Retinal pigment epithelial cell (primary cell): Measurements from ENCODE around the gene XK.
A peak's percentile ranks its signal among the peaks of the same experiment; 100 is the strongest.

Source experiments
- DNase-seq: peaks from one replicate; pipeline ENCODE4 v3.0.0-alpha.2; 2010; ENCODE audit warnings: low read depth
- H3K4me3 ChIP-seq: 2 replicates; pipeline ENCODE4 v1.5.1; 2011; ENCODE audit warnings: mild to moderate bottlenecking, low read length, control low read depth, moderate library complexity
- TF ChIP-seq, protein P1 (sequence below): conservative IDR thresholded peaks from 2 replicates; pipeline ENCODE4 v1.5.1; 2011; ENCODE audit warnings: low read depth, low read length, control low read depth, inconsistent platforms

XK gene

DNA sequence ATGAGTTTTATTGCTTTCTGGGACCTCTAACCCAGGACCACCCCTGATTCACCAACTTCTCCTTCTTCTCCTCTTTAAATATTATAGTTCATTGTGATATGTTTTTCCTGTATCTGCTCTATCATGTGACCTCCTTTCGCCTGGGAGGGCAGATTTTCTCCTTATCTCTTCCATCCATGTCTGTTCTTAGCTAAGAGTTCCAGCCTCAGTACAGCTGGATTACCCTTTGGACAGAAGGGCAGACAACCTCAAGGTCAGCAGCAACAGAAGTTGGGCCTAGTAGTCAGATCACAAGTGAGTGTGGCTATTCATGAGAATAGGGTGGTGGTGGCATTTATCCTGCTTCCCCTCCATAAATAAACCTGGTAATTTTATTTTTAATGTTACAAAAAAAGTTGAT, 5.7 kb upstream of the XK start:
- DNase-seq = no peak
- TF ChIP-seq, protein P1, sequence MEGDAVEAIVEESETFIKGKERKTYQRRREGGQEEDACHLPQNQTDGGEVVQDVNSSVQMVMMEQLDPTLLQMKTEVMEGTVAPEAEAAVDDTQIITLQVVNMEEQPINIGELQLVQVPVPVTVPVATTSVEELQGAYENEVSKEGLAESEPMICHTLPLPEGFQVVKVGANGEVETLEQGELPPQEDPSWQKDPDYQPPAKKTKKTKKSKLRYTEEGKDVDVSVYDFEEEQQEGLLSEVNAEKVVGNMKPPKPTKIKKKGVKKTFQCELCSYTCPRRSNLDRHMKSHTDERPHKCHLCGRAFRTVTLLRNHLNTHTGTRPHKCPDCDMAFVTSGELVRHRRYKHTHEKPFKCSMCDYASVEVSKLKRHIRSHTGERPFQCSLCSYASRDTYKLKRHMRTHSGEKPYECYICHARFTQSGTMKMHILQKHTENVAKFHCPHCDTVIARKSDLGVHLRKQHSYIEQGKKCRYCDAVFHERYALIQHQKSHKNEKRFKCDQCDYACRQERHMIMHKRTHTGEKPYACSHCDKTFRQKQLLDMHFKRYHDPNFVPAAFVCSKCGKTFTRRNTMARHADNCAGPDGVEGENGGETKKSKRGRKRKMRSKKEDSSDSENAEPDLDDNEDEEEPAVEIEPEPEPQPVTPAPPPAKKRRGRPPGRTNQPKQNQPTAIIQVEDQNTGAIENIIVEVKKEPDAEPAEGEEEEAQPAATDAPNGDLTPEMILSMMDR = no peak
- H3K4me3 ChIP-seq = no peak overlapping the region

GRCh38 chrX:37684426-37684825, 1.2 kb upstream of the XK start:
- H3K4me3 ChIP-seq = no peak overlapping the region
- TF ChIP-seq, protein P1 = no peak
- no peak for DNase-seq

- no peak for DNase-seq
- TF ChIP-seq, protein P1 = no peak
- H3K4me3 ChIP-seq = peak overlapping the region; percentile 29
Observed at GRCh38 chrX:37684973-37685372, 618 bp upstream of the XK start.

DNA sequence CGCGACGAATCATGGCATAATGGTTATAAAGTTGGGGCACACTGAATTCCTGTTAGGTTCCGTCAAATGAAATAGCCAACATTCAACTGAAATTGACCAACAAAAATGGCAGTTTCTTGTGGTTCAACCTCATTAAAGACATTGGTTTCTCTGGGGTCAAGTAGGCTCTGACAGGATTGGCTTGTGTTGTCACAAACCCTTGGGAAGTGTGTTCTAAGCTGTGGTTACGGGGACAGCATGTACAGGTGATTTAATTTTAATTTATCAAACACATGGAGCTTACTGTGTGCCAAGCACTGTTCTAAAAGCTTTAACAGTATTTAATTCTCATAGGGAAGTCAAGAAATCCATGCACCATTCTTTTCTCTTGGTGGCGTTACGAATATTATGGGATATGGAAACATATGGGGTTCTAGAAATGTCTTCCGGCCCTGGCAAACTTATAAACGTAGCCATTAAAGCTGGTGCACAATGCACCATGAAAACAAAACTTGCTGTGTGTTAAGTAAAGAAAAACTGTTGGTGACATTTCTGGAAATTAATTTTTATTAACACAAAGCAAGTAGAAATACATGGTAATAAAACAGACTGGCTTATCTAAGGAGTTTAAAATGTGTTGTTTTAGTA, 891 bp downstream of the XK start:
- peak overlapping the region; percentile 35 for H3K4me3 ChIP-seq
- no peak for DNase-seq
- TF ChIP-seq, protein P1 = no peak

- H3K4me3 ChIP-seq = no peak overlapping the region
- TF ChIP-seq, protein P1 = no peak
- no peak for DNase-seq
Observed at GRCh38 chrX:37686996-37687395, 1.4 kb downstream of the XK start.

- DNase-seq = no peak
- no peak overlapping the region for H3K4me3 ChIP-seq
- TF ChIP-seq, protein P1 = no peak
Observed at GRCh38 chrX:37690119-37690518, 4.5 kb downstream of the XK start.

DNA sequence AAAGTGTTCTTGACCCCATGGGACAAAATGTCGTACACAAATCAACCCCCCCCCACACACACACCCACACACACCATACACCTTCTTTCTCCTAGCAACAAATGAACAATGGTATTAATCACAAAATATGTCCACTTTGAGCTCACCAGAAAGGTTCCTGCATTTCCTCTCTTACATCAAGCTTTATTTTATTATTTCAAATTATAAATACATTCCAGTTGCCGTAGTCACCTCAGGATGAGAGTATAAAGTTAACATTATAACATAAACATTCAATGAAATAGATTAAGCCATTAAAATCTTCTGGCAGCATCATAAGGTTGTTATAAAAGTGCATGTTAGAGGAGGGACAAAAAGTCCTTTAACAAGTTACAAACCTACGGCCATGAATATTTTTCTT, 7.3 kb downstream of the XK start:
- no peak overlapping the region for H3K4me3 ChIP-seq
- TF ChIP-seq, protein P1 = no peak
- DNase-seq = no peak
